GM20000 (cell line): ENCODE measurements around the gene HAPLN3.

ENCODE experiments used
- DNase-seq: peaks from one replicate; pipeline ENCODE4 v3.0.0; 2012; ENCODE audit warnings: low spot score
- CTCF ChIP-seq: IDR thresholded peaks from 2 replicates; pipeline ENCODE4 v1.5.1; 2012; ENCODE audit warnings: mild to moderate bottlenecking, control low read depth; ENCODE audit errors: extremely low read depth, missing control alignments

The HAPLN3 gene

GRCh38 chr15:88902846-88903245 is 7.5 kb upstream of the HAPLN3 start:
- no peak for DNase-seq
- TF ChIP-seq CTCF, result no peak

DNA sequence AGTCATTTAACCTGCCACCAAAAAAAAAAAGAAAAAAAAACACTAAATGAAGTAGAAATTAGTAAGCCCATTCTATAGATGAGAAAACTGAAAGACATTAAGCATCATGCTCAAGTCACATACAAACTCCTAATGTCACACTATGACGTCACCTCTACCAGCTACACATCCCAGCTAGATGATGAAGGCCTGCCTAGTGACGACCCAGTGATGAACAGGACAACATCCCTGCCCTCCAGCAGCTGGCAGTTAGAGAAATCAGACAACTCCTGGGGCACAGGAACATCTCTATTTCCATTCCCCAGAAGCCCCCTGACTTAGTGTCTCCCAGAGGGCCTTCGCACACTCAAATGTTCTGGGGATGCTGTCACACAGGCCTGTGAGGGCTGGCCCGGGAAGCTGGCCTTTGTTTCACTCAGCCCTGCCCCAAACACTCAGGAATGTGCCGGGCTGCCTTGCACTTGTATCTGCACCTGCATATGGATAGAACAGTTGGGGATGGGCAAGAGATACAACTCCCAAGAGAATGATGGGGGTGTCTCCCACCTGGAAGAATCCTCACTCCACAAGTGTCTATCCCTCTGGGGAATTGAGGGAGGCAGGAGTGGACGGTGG is 7.0 kb upstream of the HAPLN3 start:
- DNase-seq, result no peak
- no peak for TF ChIP-seq CTCF

GRCh38 chr15:88901508-88902220 is 6.3 kb upstream of the HAPLN3 start:
- no peak for TF ChIP-seq CTCF
- no peak for DNase-seq

GRCh38 chr15:88900982-88901418 is 5.7 kb upstream of the HAPLN3 start:
- no peak for TF ChIP-seq CTCF
- no peak for DNase-seq

- DNase-seq, result no peak
- TF ChIP-seq CTCF, result no peak
These were observed 5.1 kb upstream of the HAPLN3 start for GRCh38 chr15:88900309-88900981.

DNA sequence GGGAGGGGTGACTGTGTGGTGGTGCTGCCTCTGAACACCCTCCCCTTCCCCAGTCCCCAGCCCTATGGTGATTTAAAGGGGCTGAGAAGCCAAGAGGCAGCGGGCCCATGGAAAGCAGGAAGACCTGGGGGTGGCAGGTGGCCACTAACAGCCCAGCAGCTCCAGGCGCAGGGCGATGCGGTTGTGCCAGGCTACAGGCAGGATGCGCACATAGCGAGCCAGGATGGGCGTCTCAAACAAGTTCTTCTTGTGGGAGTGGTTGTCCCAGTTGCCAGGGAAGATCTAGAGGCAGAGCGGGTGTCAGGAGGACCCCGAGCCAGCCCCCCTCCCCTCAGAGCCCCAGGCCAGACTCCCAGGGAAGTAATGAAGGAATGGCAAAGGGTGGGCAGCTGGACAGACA is 3.9 kb upstream of the HAPLN3 start:
- DNase-seq, result no peak
- no peak for TF ChIP-seq CTCF

DNA sequence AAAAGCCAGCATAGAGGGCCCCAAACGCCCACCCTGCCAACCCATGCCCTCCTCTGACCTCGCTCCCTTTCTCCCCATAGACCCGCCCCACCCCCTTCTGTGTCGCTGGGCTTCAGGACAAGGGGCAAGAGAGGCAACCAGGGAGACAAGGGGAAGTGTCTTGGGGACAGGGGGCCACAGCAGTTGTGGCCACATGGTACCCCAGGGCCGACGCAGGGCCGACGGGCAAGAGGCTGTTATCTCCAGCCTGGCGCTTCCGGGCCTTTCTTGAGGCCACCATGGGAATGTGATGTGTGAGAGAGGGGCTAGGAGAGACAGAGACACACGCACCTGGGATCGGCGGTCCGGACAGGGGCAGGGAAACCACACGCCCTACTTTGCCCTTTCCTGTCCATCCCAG is 3.4 kb upstream of the HAPLN3 start:
- TF ChIP-seq CTCF, result no peak
- no peak for DNase-seq
